ENCODE results near the gene ALDH5A1.

ALDH5A1 gene

DNA sequence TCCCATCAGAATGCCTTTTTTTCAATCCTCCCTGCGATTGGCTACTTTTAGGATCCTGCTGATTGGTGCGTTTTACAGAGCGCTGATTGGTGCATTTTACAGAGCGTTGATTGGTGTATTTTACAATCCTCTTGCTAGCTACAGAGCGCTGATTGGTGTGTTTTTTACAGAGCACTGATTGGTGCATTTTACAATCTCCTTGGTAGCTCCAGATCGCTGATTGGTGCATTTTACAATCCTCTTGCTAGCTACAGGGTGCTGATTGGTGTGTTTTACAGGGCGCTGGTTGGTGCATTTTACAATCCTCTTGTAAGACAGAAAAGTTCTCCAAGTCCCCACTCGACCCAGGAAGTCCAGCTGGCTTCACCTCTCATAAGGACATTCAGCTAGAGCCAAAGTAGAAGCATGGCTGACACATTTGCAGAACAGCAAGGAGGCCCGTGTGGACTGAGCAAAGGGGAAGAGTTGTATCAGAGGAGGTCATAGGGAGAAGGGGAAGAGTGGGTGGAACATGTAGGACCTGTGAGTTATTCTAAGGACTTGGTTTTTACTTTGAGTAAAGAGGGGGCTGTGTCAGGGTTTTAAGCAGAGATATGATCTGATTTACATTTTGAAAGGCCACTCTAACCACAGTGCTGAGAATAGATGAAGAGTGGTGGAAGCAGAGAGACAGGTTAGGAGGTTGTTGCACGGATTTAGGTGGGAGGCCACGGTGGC lies 2.6 kb downstream of the ALDH5A1 start:
- TF ChIP-seq POLR2AphosphoS5 (IDR thresholded peaks at IDR 0.05; ENCODE audit: low read depth, low read length) (no peak), TAF1 (IDR thresholded peaks at IDR 0.05; ENCODE audit: borderline replicate concordance, insufficient read depth, low read length) (no peak), SIN3A (IDR thresholded peaks at IDR 0.05; ENCODE audit: borderline replicate concordance, insufficient read depth, low read length) (no peak), FOXP2 (optimal IDR thresholded peaks at IDR 0.05; ENCODE audit: borderline replicate concordance, extremely low read depth, extremely low read length, insufficient read depth) (no peak)
- TF ChIP-seq, protein P1, sequence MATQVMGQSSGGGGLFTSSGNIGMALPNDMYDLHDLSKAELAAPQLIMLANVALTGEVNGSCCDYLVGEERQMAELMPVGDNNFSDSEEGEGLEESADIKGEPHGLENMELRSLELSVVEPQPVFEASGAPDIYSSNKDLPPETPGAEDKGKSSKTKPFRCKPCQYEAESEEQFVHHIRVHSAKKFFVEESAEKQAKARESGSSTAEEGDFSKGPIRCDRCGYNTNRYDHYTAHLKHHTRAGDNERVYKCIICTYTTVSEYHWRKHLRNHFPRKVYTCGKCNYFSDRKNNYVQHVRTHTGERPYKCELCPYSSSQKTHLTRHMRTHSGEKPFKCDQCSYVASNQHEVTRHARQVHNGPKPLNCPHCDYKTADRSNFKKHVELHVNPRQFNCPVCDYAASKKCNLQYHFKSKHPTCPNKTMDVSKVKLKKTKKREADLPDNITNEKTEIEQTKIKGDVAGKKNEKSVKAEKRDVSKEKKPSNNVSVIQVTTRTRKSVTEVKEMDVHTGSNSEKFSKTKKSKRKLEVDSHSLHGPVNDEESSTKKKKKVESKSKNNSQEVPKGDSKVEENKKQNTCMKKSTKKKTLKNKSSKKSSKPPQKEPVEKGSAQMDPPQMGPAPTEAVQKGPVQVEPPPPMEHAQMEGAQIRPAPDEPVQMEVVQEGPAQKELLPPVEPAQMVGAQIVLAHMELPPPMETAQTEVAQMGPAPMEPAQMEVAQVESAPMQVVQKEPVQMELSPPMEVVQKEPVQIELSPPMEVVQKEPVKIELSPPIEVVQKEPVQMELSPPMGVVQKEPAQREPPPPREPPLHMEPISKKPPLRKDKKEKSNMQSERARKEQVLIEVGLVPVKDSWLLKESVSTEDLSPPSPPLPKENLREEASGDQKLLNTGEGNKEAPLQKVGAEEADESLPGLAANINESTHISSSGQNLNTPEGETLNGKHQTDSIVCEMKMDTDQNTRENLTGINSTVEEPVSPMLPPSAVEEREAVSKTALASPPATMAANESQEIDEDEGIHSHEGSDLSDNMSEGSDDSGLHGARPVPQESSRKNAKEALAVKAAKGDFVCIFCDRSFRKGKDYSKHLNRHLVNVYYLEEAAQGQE (IDR thresholded peaks at IDR 0.05; ENCODE audit: insufficient read depth in 1 of 2, low read depth in 2 of 2, low read length in 2 of 2), result no peak

DNA sequence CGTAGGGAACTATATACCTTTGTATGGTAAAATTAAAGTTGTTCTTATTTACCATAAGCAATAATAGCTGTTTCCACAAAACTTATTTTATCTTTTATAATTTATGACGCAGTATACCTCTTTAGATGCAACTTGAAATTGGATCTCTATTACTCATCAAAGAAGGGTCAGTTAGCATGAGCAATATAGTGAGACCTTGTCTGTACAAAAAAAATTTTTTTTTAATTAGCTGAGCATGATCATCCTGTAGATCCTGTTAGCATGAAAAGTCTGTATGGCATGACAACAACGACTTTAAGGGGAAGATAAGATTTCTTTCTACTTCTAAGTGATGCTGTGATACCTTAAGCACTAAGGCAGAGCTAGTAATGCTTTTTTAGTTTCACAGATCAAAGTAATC lies 5.9 kb downstream of the ALDH5A1 start:
- no peak for TF ChIP-seq POLR2AphosphoS5 (IDR thresholded peaks at IDR 0.05; ENCODE audit: low read depth, low read length)
- TF ChIP-seq SIN3A (IDR thresholded peaks at IDR 0.05; ENCODE audit: borderline replicate concordance, insufficient read depth, low read length), result no peak
- TF ChIP-seq, protein P1 (IDR thresholded peaks at IDR 0.05; ENCODE audit: insufficient read depth in 1 of 2, low read depth in 2 of 2, low read length in 2 of 2), result no peak
- TF ChIP-seq TAF1 (IDR thresholded peaks at IDR 0.05; ENCODE audit: borderline replicate concordance, insufficient read depth, low read length), result no peak
- TF ChIP-seq FOXP2 (optimal IDR thresholded peaks at IDR 0.05; ENCODE audit: borderline replicate concordance, extremely low read depth, extremely low read length, insufficient read depth), result no peak

DNA sequence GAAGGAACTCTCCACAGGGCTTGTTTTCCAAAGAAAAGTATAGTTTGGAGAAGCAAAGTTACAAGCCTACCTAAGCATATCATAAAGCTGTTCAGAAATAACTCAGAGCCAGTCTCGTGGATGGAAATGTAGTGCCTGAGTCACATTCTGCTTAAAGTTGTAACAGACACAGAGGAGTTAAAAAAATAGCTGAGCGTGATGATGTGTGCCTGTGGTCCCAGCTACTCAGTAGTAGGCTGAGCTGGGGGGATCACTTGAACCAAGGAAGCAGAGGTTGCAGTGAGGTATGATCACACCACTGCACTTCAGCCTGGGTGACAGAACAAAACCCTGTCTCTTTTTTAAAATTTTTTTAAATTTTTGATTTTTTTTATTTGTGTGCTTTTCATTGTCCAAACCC lies 6.6 kb downstream of the ALDH5A1 start:
- TF ChIP-seq POLR2AphosphoS5 (IDR thresholded peaks at IDR 0.05; ENCODE audit: low read depth, low read length), result no peak

DNA sequence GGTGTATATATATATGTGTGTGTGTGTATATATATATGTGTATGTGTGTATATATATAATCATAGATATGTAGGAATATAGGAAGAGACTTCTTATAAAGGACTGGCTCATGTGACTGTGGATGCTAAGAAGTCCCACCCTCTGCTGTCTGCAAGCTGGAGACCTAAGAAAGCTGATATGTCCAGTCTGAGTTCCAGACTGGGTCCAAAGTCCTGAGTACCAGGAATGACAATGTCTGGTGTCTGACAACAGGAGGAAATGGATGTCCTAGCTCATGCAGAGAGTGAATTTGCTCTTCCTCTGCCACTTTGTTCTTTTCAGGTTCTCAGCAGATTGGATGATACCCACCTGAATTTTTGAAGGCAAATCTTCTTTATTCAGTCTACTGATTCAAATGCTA lies 7.1 kb downstream of the ALDH5A1 start:
- TF ChIP-seq SIN3A (IDR thresholded peaks at IDR 0.05; ENCODE audit: borderline replicate concordance, insufficient read depth, low read length), result no peak
- no peak for TF ChIP-seq TAF1 (IDR thresholded peaks at IDR 0.05; ENCODE audit: borderline replicate concordance, insufficient read depth, low read length)
- no peak for TF ChIP-seq FOXP2 (optimal IDR thresholded peaks at IDR 0.05; ENCODE audit: borderline replicate concordance, extremely low read depth, extremely low read length, insufficient read depth)
- no peak for TF ChIP-seq POLR2AphosphoS5 (IDR thresholded peaks at IDR 0.05; ENCODE audit: low read depth, low read length)
- TF ChIP-seq, protein P1 (IDR thresholded peaks at IDR 0.05; ENCODE audit: insufficient read depth in 1 of 2, low read depth in 2 of 2, low read length in 2 of 2), result no peak

DNA sequence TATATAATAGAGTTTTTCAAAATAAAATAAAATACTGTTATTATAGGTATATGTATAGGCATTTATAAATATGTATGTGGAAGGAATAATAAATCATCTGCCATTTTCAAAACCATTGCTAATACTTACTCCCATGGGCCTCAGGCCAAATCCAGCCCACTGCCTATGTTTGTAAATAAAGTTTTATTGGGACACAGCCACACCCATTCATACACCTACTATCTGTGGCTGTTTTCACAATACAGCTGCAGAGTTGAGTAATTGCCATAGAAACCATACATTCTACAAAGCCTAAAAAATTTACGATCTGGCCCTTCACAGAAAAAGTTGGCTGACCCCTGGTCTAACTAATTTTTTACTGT lies 9.5 kb downstream of the ALDH5A1 start:
- TF ChIP-seq POLR2AphosphoS5 (IDR thresholded peaks at IDR 0.05; ENCODE audit: low read depth, low read length), result no peak
- TF ChIP-seq FOXP2 (optimal IDR thresholded peaks at IDR 0.05; ENCODE audit: borderline replicate concordance, extremely low read depth, extremely low read length, insufficient read depth), result no peak
- TF ChIP-seq SIN3A (IDR thresholded peaks at IDR 0.05; ENCODE audit: borderline replicate concordance, insufficient read depth, low read length), result no peak
- TF ChIP-seq, protein P1 (IDR thresholded peaks at IDR 0.05; ENCODE audit: insufficient read depth in 1 of 2, low read depth in 2 of 2, low read length in 2 of 2), result no peak
- TF ChIP-seq TAF1 (IDR thresholded peaks at IDR 0.05; ENCODE audit: borderline replicate concordance, insufficient read depth, low read length), result no peak

All from PFSK-1 (cell line).